ENCODE measurements around the gene VSX1.

VSX1 gene

GRCh38 chr20:25066386-25066785, 15.6 kb downstream of the VSX1 start:
- DNase-seq (ENCODE audit: extremely low read depth, low read depth): no peak
- no peak for TF ChIP-seq CTCF (IDR thresholded peaks at IDR 0.05; ENCODE audit: low read depth, low read length, missing control alignments)

GRCh38 chr20:25065625-25066338, 16.2 kb downstream of the VSX1 start:
- TF ChIP-seq CTCF (IDR thresholded peaks at IDR 0.05; ENCODE audit: low read depth, low read length, missing control alignments): peak; percentile 73
- no peak overlapping the region for H3K4me3 ChIP-seq (replicated peaks; ENCODE audit: low read depth, low read length)
- DNase-seq (ENCODE audit: extremely low read depth, low read depth): no peak

More at GRCh38 chr20:25066386-25066785, 15.6 kb downstream of the VSX1 start:
- H3K4me3 ChIP-seq (replicated peaks; ENCODE audit: low read depth, low read length): no peak overlapping the region

- TF ChIP-seq CTCF (IDR thresholded peaks at IDR 0.05; ENCODE audit: low read depth, low read length, missing control alignments): no peak
- no peak overlapping the region for H3K4me3 ChIP-seq (replicated peaks; ENCODE audit: low read depth, low read length)
- no peak for DNase-seq (ENCODE audit: extremely low read depth, low read depth)
Measured at GRCh38 chr20:25065072-25065624, 16.8 kb downstream of the VSX1 start.

GRCh38 chr20:25064561-25065071, 17.3 kb downstream of the VSX1 start:
- DNase-seq (ENCODE audit: extremely low read depth, low read depth): no peak
- H3K4me3 ChIP-seq (replicated peaks; ENCODE audit: low read depth, low read length): no peak overlapping the region
- TF ChIP-seq CTCF (IDR thresholded peaks at IDR 0.05; ENCODE audit: low read depth, low read length, missing control alignments): no peak

- no peak for DNase-seq (ENCODE audit: extremely low read depth, low read depth)
- no peak for TF ChIP-seq CTCF (IDR thresholded peaks at IDR 0.05; ENCODE audit: low read depth, low read length, missing control alignments)
- H3K4me3 ChIP-seq (replicated peaks; ENCODE audit: low read depth, low read length): no peak overlapping the region
Measured at GRCh38 chr20:25063981-25064380, 18.0 kb downstream of the VSX1 start.

- TF ChIP-seq CTCF (IDR thresholded peaks at IDR 0.05; ENCODE audit: low read depth, low read length, missing control alignments): no peak
- H3K4me3 ChIP-seq (replicated peaks; ENCODE audit: low read depth, low read length): no peak overlapping the region
- DNase-seq (ENCODE audit: extremely low read depth, low read depth): no peak
Measured at GRCh38 chr20:25063546-25063945, 18.4 kb downstream of the VSX1 start.
